IMR-90 (cell line): ENCODE results near the gene CDKN2C. TPM values are rescaled to one million over a fixed set of nuclear protein-coding genes. Genes with fewer than 3 reads are reported as not detected.

ENCODE experiments used
- ATAC-seq: fragments of 200-7000 bp; cut with Tn5 transposase; 2 replicates; pipeline ENCODE4 v1.9.1; 2020; ENCODE audit warnings: low read depth, mild to moderate bottlenecking, moderate library complexity
- BruUV-seq: library from RNA; stranded (reverse); fragments of 400-500 nt; replicated peaks from 2 replicates; lab custom pipeline; 2021; lab: Mats Ljungman, UMichigan
- CTCF ChIA-PET: fragments of 300-600 bp; formaldehyde crosslinking; extraction: SDS; loops from one replicate; lab custom pipeline; 2021; ENCODE audit warnings: antibody characterized with exemption; lab: Yijun Ruan, JAX
- POLR2A ChIA-PET: fragments of 300-600 bp; sonication (Branson Sonifier 250); formaldehyde crosslinking; loops from one replicate; lab custom pipeline; 2022; ENCODE audit warnings: antibody characterized with exemption; ENCODE audit not compliant: unreplicated experiment; lab: Charles Lee
- DNase-seq: peaks from one replicate; pipeline ENCODE4 v3.0.0; 2013
- H2AFZ ChIP-seq: replicated peaks from 2 replicates; pipeline ENCODE3; 2013; ENCODE audit warnings: low read length, mild to moderate bottlenecking; ENCODE audit not compliant: poor library complexity
- H2AK5ac ChIP-seq: 2 replicates; pipeline ENCODE4 v1.6.1; 2013; ENCODE audit warnings: low read depth, low read length, inconsistent platforms
- H2AK9ac ChIP-seq: replicated peaks from 2 replicates; pipeline ENCODE3; 2013; ENCODE audit warnings: mild to moderate bottlenecking, low read depth, low read length, moderate library complexity; ENCODE audit not compliant: poor library complexity
- H2BK120ac ChIP-seq: 2 replicates; pipeline ENCODE4 v1.6.1; 2013; ENCODE audit warnings: low read depth, low read length, inconsistent platforms
- H2BK15ac ChIP-seq: 3 replicates; pipeline ENCODE4 v1.6.1; 2013; ENCODE audit warnings: low read depth, low read length, inconsistent platforms
- H2BK20ac ChIP-seq: 2 replicates; pipeline ENCODE4 v1.6.1; 2013; ENCODE audit warnings: low read depth, mild to moderate bottlenecking, inconsistent platforms, low read length, moderate library complexity
- H2BK5ac ChIP-seq: 2 replicates; pipeline ENCODE4 v1.6.1; 2013; ENCODE audit warnings: mild to moderate bottlenecking, low read depth, low read length, inconsistent platforms; ENCODE audit not compliant: poor library complexity, severe bottlenecking
- H3K14ac ChIP-seq: replicated peaks from 2 replicates; pipeline ENCODE4 v1.6.1; 2013; ENCODE audit warnings: low read depth, low read length, inconsistent platforms
- H3K18ac ChIP-seq: 2 replicates; pipeline ENCODE4 v1.6.1; 2013; ENCODE audit warnings: low read depth, low read length, control low read depth
- H3K23ac ChIP-seq: 2 replicates; pipeline ENCODE4 v1.6.1; 2013; ENCODE audit warnings: low read depth, low read length, inconsistent platforms
- H3K27ac ChIP-seq: 2 replicates; pipeline ENCODE4 v1.5.1; 2013; ENCODE audit warnings: mild to moderate bottlenecking, control low read depth, low read length; ENCODE audit not compliant: insufficient read depth
- H3K27me3 ChIP-seq: 2 replicates; pipeline ENCODE4 v1.6.1; 2013; ENCODE audit warnings: low read length; ENCODE audit not compliant: control insufficient read depth, insufficient read depth
- H3K36me3 ChIP-seq: 2 replicates; pipeline ENCODE4 v1.6.1; 2013; ENCODE audit warnings: low read length, mixed read lengths; ENCODE audit not compliant: control insufficient read depth, insufficient read depth
- H3K4ac ChIP-seq: 2 replicates; pipeline ENCODE4 v1.6.1; 2013; ENCODE audit warnings: low read depth, low read length, inconsistent platforms
- H3K4me1 ChIP-seq: 2 replicates; pipeline ENCODE4 v1.6.1; 2013; ENCODE audit warnings: low read length, mixed read lengths; ENCODE audit not compliant: control insufficient read depth, insufficient read depth
- H3K4me2 ChIP-seq: 2 replicates; pipeline ENCODE4 v1.6.1; 2013; ENCODE audit warnings: low read depth, mild to moderate bottlenecking, control low read depth, low read length, moderate library complexity
- H3K4me3 ChIP-seq: 2 replicates; pipeline ENCODE4 v1.5.1; 2013; ENCODE audit warnings: low read depth, mild to moderate bottlenecking, control low read depth, low read length, moderate library complexity; ENCODE audit not compliant: insufficient read depth
- H3K56ac ChIP-seq: 2 replicates; pipeline ENCODE4 v1.6.1; 2013; ENCODE audit warnings: low read length, inconsistent platforms; ENCODE audit not compliant: insufficient read depth; ENCODE audit errors: extremely low read depth
- H3K79me1 ChIP-seq, 2 experiments: 2 replicates each; pipeline ENCODE4 v1.6.1; 2013; ENCODE audit warnings: low read length in 2 of 2, inconsistent platforms in 1 of 2, low read depth in 1 of 2
- H3K9ac ChIP-seq: 2 replicates; pipeline ENCODE4 v1.6.1; 2013; ENCODE audit warnings: low read depth, low read length, control low read depth
- H3K9me1 ChIP-seq: 2 replicates; pipeline ENCODE4 v1.6.1; 2013; ENCODE audit warnings: low read length, inconsistent platforms; ENCODE audit not compliant: insufficient read depth
- H3K9me3 ChIP-seq: 2 replicates; pipeline ENCODE4 v1.6.1; 2013; ENCODE audit warnings: low read length; ENCODE audit not compliant: control insufficient read depth, insufficient read depth
- H4K20me1 ChIP-seq: 2 replicates; pipeline ENCODE4 v1.6.1; 2013; ENCODE audit warnings: low read length, inconsistent platforms; ENCODE audit not compliant: insufficient read depth
- H4K5ac ChIP-seq: 2 replicates; pipeline ENCODE4 v1.6.1; 2013; ENCODE audit warnings: mild to moderate bottlenecking, low read depth, low read length, control low read depth
- H4K8ac ChIP-seq, 2 experiments: 2 replicates each; pipeline ENCODE4 v1.6.1; 2013; ENCODE audit warnings: low read depth in 2 of 2, low read length in 2 of 2, control low read depth in 1 of 2, inconsistent platforms in 1 of 2
- H4K91ac ChIP-seq: 2 replicates; pipeline ENCODE4 v1.6.1; 2013; ENCODE audit warnings: low read depth, low read length, inconsistent platforms; ENCODE audit not compliant: insufficient read depth
- BHLHE40 ChIP-seq: fragments of 150-350 bp; IDR thresholded peaks from 2 replicates; pipeline ENCODE4 v1.6.1; 2016; ENCODE audit warnings: mild to moderate bottlenecking, low read depth, low read length
- CHD1 ChIP-seq: IDR thresholded peaks from 2 replicates; pipeline ENCODE4 v1.6.1; 2012; ENCODE audit warnings: low read depth, low read length, improper control_type of control experiment
- MAZ ChIP-seq: IDR thresholded peaks from 2 replicates; pipeline ENCODE4 v1.6.1; 2012; ENCODE audit warnings: low read depth, mild to moderate bottlenecking, low read length, improper control_type of control experiment, moderate library complexity, borderline replicate concordance
- WGBS, 2 experiments: methylation state at CpG; one replicate each; pipeline versions ENCODE4 v1.1.5 to v1.1.7; 2013; ENCODE audit warnings: missing lambda C conversion rate in 2 of 2; ENCODE audit not compliant: insufficient read length in 1 of 2; ENCODE audit errors: extremely low coverage in 2 of 2; 5-methylcytosine and 5-hydroxymethylcytosine counted together
- dilution Hi-C: fragments of 300-500 bp; cut with HindIII; formaldehyde crosslinking; loops from one replicate; pipeline ENCODE4 v1.14.3; 2018; ENCODE audit warnings: low sequenced_read_pairs; ENCODE audit not compliant: unreplicated experiment
- in situ Hi-C: fragments of 300-500 bp; cut with MboI; formaldehyde crosslinking; loops from 3 replicates; pipeline ENCODE4 v1.14.3; 2019; ENCODE audit warnings: low sequenced_read_pairs, inconsistent platforms, mixed read lengths
- intact Hi-C: fragments of 100-400 bp; cut with micrococcal nuclease; formaldehyde crosslinking; loops from 2 replicates; pipeline ENCODE4 v1.10.0; 2022
- polyA plus RNA-seq, 3 experiments: library from polyadenylated mRNA; depleted of rRNA; stranded (reverse); fragments of >200 nt; gene quantifications; 2 replicates each; pipeline ENCODE4 v1.2.3, GENCODE V29; 2012; ENCODE audit warnings: low replicate concordance in 1 of 3
- total RNA-seq: library from RNA; depleted of rRNA; stranded (reverse); fragments of >200 nt; gene quantifications from 2 replicates; pipeline ENCODE4 v1.2.3, GENCODE V29; 2012
- TF ChIP-seq, protein P1 (sequence below): fragments of 150-350 bp; IDR thresholded peaks from 2 replicates; pipeline ENCODE4 v1.6.1; 2016; ENCODE audit warnings: low read depth, mild to moderate bottlenecking, low read length, moderate library complexity, borderline replicate concordance

CDKN2C gene
- total and polyA plus RNA-seq, 2 of the 4 experiments (the other 2 are of a cell fraction), result 14.3 to 15.5 TPM

DNA sequence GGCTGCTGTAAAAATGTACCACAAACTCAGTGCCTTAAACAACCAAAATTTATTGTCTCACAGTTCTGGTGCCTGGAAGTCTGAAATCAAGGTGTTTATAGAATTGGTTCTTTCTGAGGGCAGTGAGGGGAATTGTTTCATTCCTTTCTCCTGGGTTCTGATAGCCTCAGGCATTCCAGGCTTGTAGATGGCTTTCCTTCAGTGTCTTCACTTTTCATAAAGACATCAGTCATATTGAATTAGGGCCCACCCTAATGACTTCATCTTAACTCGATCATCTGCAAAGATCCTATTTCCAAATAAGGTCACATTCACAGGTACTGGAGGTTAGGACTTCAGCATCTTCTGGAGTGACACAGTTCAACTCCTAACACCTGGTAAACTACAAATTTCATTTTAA is 15.0 kb downstream of the CDKN2C start:
- no peak overlapping the region for H3K9ac ChIP-seq
- no peak overlapping the region for H3K4me3 ChIP-seq
- H2AK5ac ChIP-seq, result no peak overlapping the region
- POLR2A ChIA-PET, result no interaction called here
- CTCF ChIA-PET, result no interaction called here
- TF ChIP-seq MAZ (no peak), CHD1 (no peak), BHLHE40 (no peak)
- TF ChIP-seq, protein P1, sequence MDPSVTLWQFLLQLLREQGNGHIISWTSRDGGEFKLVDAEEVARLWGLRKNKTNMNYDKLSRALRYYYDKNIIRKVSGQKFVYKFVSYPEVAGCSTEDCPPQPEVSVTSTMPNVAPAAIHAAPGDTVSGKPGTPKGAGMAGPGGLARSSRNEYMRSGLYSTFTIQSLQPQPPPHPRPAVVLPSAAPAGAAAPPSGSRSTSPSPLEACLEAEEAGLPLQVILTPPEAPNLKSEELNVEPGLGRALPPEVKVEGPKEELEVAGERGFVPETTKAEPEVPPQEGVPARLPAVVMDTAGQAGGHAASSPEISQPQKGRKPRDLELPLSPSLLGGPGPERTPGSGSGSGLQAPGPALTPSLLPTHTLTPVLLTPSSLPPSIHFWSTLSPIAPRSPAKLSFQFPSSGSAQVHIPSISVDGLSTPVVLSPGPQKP, result no peak
- H3K4ac ChIP-seq, result no peak overlapping the region
- no CpG with 5 or more reads among the region's 1 CpG for WGBS, 2 experiments
- H3K56ac ChIP-seq, result no peak overlapping the region
- H4K8ac ChIP-seq, result no peak overlapping the region
- H3K9me1 ChIP-seq, result no peaks in the 10 kb centered on the region
- no peak overlapping the region for H2BK5ac ChIP-seq
- no TSS peak for BruUV-seq
- no peaks in the 10 kb centered on the region for H4K20me1 ChIP-seq
- no peak overlapping the region for H3K14ac ChIP-seq
- dilution Hi-C loops, result no loop called here
- H3K23ac ChIP-seq, result no peak overlapping the region
- H2BK120ac ChIP-seq, result no peak overlapping the region
- H3K9me3 ChIP-seq, result no peaks in the 10 kb centered on the region
- H3K4me1 ChIP-seq, result no peaks in the 10 kb centered on the region
- H3K4me2 ChIP-seq, result no peak overlapping the region
- DNase-seq, result no peak
- H2BK20ac ChIP-seq, result no peak overlapping the region
- no peak overlapping the region for H2BK15ac ChIP-seq
- H2AK9ac ChIP-seq, result no peak overlapping the region
- H3K18ac ChIP-seq, result no peak overlapping the region
- H3K27me3 ChIP-seq, result no peaks in the 10 kb centered on the region
- H2AFZ ChIP-seq, result no peak overlapping the region
- no peak for ATAC-seq
- H3K36me3 ChIP-seq, result no peaks in the 10 kb centered on the region
- in situ Hi-C loops, result no loop called here
- no peak overlapping the region for H3K27ac ChIP-seq
- H4K91ac ChIP-seq, result no peak overlapping the region
- H4K5ac ChIP-seq, result no peak overlapping the region
- intact Hi-C loops, result no loop called here
- H3K79me1 ChIP-seq, result peaks cover 2 to 11% of the 10 kb centered on the region in 2 experiments; a peak in 1 of 4 replicates
